ENCODE measurements around the gene ULK1.

The ULK1 gene

DNA sequence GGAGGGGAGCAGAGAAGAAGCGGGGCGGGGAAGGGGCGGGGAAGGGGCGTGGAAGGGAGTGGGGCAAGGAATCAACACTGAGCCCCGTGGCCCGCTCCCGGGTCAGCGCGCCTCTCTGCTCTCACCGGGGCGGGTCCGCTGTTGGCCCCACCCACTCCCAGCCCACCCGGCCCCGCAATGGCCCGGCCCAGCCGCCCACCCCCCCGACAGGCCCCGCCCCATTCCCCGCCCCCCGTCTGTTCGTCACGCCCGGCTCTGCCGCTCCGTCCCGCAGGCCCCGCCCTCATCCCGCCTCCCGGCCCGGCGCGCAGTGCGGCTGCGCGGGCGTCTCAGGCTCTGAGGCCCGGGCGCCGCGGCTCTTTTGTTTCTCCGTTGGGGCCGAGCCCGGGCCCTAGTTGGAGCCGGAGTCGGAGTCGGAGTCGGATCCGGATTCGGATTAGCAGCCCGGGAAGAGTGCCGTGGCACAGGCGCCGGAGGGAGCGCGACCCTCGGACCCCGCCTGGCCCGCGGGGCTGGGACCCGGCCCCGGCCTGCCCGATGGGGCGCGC is at the start of gene ULK1:
ULK1 (plus strand) TSS at position 310 of the 548 bp plus-strand sequence. CDS start 380 bp downstream, outside the sequence.
- no peak for FAIRE-seq

GRCh38 chr12:131844656-131845055 is 49.8 kb upstream of the ULK1 start:
- FAIRE-seq, result no peak

GRCh38 chr12:131845121-131845520 is 49.3 kb upstream of the ULK1 start:
- FAIRE-seq, result no peak

- no peak for FAIRE-seq
Measured at GRCh38 chr12:131847456-131847855, 47.0 kb upstream of the ULK1 start.

DNA sequence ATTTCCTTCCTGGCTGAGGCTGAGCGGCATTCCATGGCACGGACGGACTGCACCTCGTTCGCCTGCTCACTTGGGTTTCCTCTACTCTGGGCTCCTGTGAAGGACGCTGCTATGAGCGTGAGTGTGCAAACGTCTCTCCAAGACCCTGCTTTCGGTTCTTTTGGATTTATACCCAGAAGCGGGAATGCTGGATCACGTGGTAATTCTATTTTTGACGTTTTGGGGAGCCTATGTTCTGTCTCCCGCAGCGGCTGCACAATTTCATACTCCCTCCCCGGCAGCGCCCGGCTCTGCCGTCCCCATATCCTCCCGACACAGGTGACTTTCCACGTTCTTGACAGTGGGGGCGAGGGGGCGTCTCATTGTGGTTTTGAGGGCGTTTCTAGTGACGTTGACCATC is 45.7 kb upstream of the ULK1 start:
- FAIRE-seq, result no peak

- FAIRE-seq, result no peak
Measured at GRCh38 chr12:131849700-131850553, 44.5 kb upstream of the ULK1 start.

DNA sequence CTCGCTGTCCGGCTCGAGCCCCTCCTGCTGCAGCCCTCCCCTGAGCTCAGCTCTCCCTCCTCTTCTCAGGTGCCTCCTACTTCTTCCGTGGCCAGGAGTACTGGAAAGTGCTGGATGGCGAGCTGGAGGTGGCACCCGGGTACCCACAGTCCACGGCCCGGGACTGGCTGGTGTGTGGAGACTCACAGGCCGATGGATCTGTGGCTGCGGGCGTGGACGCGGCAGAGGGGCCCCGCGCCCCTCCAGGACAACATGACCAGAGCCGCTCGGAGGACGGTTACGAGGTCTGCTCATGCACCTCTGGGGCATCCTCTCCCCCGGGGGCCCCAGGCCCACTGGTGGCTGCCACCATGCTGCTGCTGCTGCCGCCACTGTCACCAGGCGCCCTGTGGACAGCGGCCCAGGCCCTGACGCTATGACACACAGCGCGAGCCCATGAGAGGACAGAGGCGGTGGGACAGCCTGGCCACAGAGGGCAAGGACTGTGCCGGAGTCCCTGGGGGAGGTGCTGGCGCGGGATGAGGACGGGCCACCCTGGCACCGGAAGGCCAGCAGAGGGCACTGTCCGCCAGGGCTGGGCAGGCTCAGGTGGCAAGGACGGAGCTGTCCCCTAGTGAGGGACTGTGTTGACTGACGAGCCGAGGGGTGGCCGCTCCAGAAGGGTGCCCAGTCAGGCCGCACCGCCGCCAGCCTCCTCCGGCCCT is 43.4 kb upstream of the ULK1 start:
- FAIRE-seq, result no peak

DNA sequence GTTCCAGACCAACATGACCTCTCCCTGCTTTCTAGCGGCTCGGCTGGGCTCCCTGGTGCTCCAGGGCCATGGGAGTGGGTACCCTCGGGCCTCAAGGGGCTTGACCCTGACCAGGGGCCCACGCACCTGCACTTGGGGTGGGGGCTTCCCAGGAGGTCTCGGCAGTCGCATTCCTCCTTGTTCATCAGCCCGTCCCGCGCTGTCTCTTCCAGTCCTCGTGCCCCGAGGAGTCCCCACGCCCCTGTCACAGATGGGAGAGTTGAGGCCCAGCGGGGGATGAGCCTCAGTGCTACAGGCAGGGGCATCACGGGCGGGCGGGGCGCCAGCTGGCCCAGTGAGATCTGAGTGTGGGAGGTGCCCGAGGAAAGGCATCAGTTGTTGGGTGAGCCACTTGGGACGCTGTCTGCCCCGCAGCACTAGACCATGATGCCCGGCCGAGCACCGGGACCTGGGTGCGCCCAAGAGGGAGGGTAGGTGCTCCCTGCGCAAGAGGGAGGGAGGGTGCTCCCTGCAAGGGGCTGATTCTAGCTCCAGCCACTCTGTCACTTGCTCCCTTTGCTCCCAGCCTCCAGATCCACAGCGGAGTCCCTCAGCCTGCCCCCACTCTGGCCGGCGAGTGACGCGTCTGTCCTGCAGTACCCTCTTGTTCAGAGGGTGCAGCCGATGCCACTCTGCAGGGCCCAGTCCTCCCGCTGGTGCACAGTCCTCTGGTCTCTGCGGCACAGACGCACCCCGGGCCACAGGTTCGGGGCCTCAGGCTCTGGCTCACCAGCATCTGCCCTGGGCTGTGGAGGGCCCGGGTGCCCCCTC is 42.5 kb upstream of the ULK1 start:
- FAIRE-seq, result no peak

GRCh38 chr12:131852551-131853299 is 41.7 kb upstream of the ULK1 start:
- FAIRE-seq, result no peak

- FAIRE-seq, result no peak
Measured at GRCh38 chr12:131853832-131854797, 40.3 kb upstream of the ULK1 start.

- no peak for FAIRE-seq
Measured at GRCh38 chr12:131854861-131855476, 39.5 kb upstream of the ULK1 start.

DNA sequence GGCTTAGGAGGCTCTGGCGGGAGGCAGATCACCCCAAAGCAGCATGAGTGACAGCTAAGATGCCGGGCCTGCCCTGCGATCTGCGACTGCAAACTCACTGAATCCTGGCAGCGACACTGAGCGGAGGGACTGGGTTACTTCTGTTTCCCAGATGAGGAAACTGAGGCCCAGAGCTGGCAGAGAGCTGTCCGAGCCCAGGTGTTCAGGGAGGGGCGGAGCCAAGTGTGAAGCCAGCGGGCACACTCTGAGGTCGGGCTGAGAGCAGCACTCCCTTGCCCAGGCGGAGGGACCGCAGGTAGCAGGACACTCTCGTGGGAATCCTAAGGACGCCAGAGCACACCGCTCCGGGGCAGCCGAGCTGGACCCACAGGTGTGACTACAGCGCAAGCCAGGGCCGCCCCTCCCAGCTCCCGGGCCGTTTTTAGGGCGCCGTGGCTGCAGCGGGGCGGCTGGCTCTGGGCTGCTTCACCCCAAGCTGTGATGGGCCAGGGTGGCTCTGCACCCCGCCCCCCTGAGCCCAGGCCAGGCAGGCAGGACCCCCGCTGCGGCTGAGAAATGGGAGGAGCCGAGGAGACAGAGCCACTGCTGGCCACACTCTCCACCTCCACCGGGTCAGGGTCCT is 38.8 kb upstream of the ULK1 start:
- FAIRE-seq, result no peak

- no peak for FAIRE-seq
Measured at GRCh38 chr12:131856366-131857097, 37.9 kb upstream of the ULK1 start.

GRCh38 chr12:131857908-131858850 is 36.2 kb upstream of the ULK1 start:
- no peak for FAIRE-seq

DNA sequence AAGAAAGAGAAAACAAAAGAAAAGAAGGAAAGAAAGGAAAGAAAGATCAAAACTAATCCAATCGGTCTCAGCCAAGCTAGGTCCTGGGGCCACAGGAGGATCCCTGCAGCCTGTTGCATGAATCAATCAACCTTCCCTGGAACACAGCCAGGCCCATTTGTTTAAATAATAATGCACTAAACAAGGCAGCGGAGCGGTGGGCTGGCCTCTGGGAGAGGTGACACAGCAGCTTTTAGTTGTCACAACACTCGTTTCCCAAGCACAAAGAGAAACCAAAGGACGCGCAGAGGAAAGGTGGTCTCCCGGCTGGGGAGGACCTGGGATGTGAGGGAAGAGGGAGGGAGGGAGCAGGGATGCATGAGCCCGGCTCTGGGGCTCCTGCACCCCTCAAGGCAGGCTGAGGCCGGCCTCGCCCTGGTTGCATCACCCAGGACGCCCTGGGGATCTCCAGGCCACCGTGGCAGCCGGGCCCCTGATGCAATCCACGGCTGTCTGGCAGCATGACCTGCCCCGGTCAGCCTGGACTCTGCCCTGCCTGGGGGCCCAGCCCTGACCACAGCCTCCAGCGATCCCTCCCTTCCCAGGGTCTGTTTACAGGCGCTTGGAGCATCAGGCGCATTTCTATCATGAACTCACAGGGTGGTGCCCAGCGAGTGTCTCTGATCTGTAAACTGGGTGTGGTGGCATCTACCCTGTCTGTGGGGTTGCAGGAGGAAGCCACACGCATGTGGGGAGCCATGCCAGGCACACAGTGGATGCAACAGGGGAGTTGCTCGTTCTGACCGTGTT is 33.8 kb upstream of the ULK1 start:
- FAIRE-seq, result no peak

DNA sequence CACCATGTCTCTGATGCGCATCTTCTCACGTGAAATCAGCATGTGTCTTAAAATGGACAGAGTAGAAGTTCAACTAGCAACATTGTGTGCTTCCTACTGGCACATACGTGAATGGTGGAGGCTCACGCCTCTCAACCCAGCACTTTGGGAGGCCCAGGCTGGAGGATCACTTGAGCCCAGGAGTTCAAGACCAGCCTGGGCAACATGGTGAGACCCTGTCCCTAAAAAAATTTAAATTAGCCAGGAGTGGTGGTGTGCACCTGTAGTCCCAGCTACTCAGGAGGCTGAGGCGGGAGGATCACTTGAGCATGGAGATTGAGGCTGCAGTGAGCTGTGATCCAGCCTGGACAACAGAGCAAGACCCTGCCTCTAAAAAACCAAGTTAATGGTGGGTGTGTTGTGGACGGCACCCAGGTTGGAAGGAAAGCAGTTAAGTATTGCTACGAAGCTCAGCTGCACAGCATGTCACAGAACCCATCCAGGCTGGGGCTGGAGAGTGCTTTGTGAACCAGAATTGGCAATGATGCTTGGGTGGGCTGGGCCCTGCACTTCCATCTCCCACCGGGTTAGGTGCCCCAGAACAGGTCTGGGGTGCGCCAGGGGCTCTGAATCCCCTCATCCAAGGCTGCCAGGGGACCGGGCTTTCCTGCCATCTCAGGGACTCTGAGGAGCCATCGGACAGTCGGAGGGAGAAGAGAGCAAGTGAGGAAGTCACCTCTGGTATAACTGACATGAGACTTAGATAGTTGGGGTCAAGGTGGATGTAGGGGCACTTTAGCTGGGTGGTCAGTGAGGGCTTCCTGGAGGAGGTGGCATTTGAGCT is 33.0 kb upstream of the ULK1 start:
- no peak for FAIRE-seq

- no peak for FAIRE-seq
Measured at GRCh38 chr12:131862084-131862441, 32.4 kb upstream of the ULK1 start.
